Activated CD4-positive, alpha-beta T cell treated with anti-CD3 and anti-CD28 coated beads for 36 hours (primary cell): ENCODE results near the gene NSMCE3. TPM values are rescaled to one million over a fixed set of nuclear protein-coding genes. Genes with fewer than 3 reads are reported as not detected.

Experiments used
- ATAC-seq: fragments of 200-7000 bp; cut with Tn5 transposase; one replicate; pipeline ENCODE4 v1.10.0; 2021; ENCODE audit warnings: mild to moderate bottlenecking, moderate library complexity
- CTCF ChIA-PET: fragments of 350-600 bp; sonication (Branson Sonifier 250); formaldehyde crosslinking; loops from one replicate; lab custom pipeline; 2021; ENCODE audit warnings: antibody characterized with exemption; lab: Charles Lee
- POLR2A ChIA-PET: fragments of 350-600 bp; sonication (Branson Sonifier 250); formaldehyde crosslinking; loops from one replicate; lab custom pipeline; 2021; ENCODE audit warnings: antibody characterized with exemption, inconsistent platforms; lab: Charles Lee
- DNase-seq: peaks from one replicate; pipeline ENCODE4 v3.0.0-alpha.2; 2020
- H3K27ac Mint-ChIP-seq: one replicate; pipeline ENCODE4 v1.8.0; 2021; ENCODE audit warnings: mixed read lengths
- H3K27me3 Mint-ChIP-seq: one replicate; pipeline ENCODE4 v1.8.0; 2021; ENCODE audit warnings: mixed read lengths
- H3K36me3 Mint-ChIP-seq: one replicate; pipeline ENCODE4 v1.8.0; 2021; ENCODE audit warnings: low read depth, mixed read lengths
- H3K4me1 Mint-ChIP-seq: one replicate; pipeline ENCODE4 v1.8.0; 2021; ENCODE audit warnings: mixed read lengths
- H3K4me3 Mint-ChIP-seq: one replicate; pipeline ENCODE4 v1.8.0; 2021; ENCODE audit warnings: mild to moderate bottlenecking, moderate library complexity, mixed read lengths
- H3K9me3 Mint-ChIP-seq: one replicate; pipeline ENCODE4 v1.8.0; 2021; ENCODE audit warnings: low read depth, mixed read lengths
- intact Hi-C, 2 experiments: fragments of 100-400 bp; cut with DNase I in 1 of 2; cut with micrococcal nuclease in 1 of 2; formaldehyde crosslinking; loops; one replicate each; pipeline versions ENCODE4 v1.14.2 to v1.15.1; 2022 to 2024; cut with DNase I, micrococcal nuclease
- total RNA-seq, 2 experiments: library from RNA; stranded (reverse); gene quantifications; one replicate each; pipeline ENCODE4 v1.2.3, GENCODE V29; 2021

Gene NSMCE3
- total RNA-seq = 1 to 10 TPM; 8.0 to 8.3 TPM

GRCh38 chr15:29269485-29270168, at the start of gene NSMCE3:
NSMCE3 (minus strand) TSS chr15:29269822; CDS start chr15:29269705, 117 bp downstream.
- DNase-seq (peak; percentile 95), ATAC-seq (peak; percentile 93)
- H3K27ac Mint-ChIP-seq = peak within 1 kb of the TSS; percentile 99
- H3K4me1 Mint-ChIP-seq = peaks cover 34% of the 10 kb centered on the region
- peak within 1 kb of the TSS; percentile 82 for H3K4me3 Mint-ChIP-seq
- intact Hi-C loops = loop anchor here (1.0 to 10.0 kb wide), 4 partner anchors 86 to 285 kb away; no protein-coding TSS in a partner anchor
- H3K27me3 Mint-ChIP-seq = no peaks in the 10 kb centered on the region
- CTCF ChIA-PET = no interaction called here
- peaks cover 2% of the 10 kb centered on the region for H3K36me3 Mint-ChIP-seq
- H3K9me3 Mint-ChIP-seq = no peaks in the 10 kb centered on the region
- POLR2A ChIA-PET = interaction anchor here (0.6 kb wide), 1 partner anchor 280 kb away, joined by 3 read pairs; no protein-coding TSS in a partner anchor

- ATAC-seq (no peak), DNase-seq (no peak)
- POLR2A ChIA-PET = no interaction called here
- no peaks in the 10 kb centered on the region for H3K36me3 Mint-ChIP-seq
- no peak overlapping the region for H3K27ac Mint-ChIP-seq
- H3K4me1 Mint-ChIP-seq = no peaks in the 10 kb centered on the region
- H3K27me3 Mint-ChIP-seq = peaks cover 9% of the 10 kb centered on the region
- H3K4me3 Mint-ChIP-seq = no peak overlapping the region
- intact Hi-C loops = no loop called here
- peaks cover 8% of the 10 kb centered on the region for H3K9me3 Mint-ChIP-seq
- CTCF ChIA-PET = no interaction called here
Measured at GRCh38 chr15:29316422-29316821, 46.8 kb upstream of the NSMCE3 start.

GRCh38 chr15:29312387-29312786, 42.8 kb upstream of the NSMCE3 start:
- no peaks in the 10 kb centered on the region for H3K9me3 Mint-ChIP-seq
- no peak overlapping the region for H3K4me3 Mint-ChIP-seq
- POLR2A ChIA-PET = no interaction called here
- H3K27ac Mint-ChIP-seq = no peak overlapping the region
- no peak for DNase-seq
- ATAC-seq = no peak
- H3K27me3 Mint-ChIP-seq = peaks cover 2% of the 10 kb centered on the region
- H3K36me3 Mint-ChIP-seq = no peaks in the 10 kb centered on the region
- no peaks in the 10 kb centered on the region for H3K4me1 Mint-ChIP-seq
- intact Hi-C loops = no loop called here
- CTCF ChIA-PET = interaction anchor here (1.1 kb wide), 1 partner anchor 44 kb away, joined by 3 read pairs; no protein-coding TSS in a partner anchor

GRCh38 chr15:29311696-29312095, 42.1 kb upstream of the NSMCE3 start:
- no peaks in the 10 kb centered on the region for H3K9me3 Mint-ChIP-seq
- H3K4me1 Mint-ChIP-seq = no peaks in the 10 kb centered on the region
- peaks cover 2% of the 10 kb centered on the region for H3K27me3 Mint-ChIP-seq
- no peak overlapping the region for H3K4me3 Mint-ChIP-seq
- H3K36me3 Mint-ChIP-seq = no peaks in the 10 kb centered on the region
- ChIA-PET POLR2A (no interaction called here), CTCF (no interaction called here)
- ATAC-seq (no peak), DNase-seq (no peak)
- no peak overlapping the region for H3K27ac Mint-ChIP-seq
- intact Hi-C loops = loop anchor here in 1 of 2 experiments (1.0 kb wide), 1 partner anchor 12 kb away; no protein-coding TSS in a partner anchor

DNA sequence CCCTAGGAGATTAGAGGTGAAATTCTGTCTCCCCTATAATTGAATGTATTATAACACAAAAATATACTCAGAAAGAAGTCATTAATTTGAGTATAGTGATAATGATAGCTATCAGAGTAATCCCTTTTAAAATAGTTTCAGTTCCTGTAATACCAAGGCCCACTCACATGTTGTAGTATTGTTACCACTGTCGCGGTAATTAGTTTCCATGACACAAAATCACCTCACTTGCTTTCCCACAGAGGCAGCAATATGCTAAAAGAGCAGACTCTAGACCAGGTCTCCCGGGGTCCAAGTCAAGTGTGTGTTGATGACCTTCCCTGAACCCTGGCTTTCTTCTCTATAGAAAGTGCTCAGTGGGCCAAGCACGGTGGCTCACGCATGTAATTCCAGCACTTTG, 39.5 kb upstream of the NSMCE3 start:
- ChIA-PET CTCF (no interaction called here), POLR2A (no interaction called here)
- Mint-ChIP-seq H3K36me3 (no peaks in the 10 kb centered on the region), H3K4me3 (no peak overlapping the region), H3K9me3 (no peaks in the 10 kb centered on the region), H3K4me1 (no peaks in the 10 kb centered on the region), H3K27ac (no peak overlapping the region), H3K27me3 (peaks cover 6% of the 10 kb centered on the region)
- intact Hi-C loops = no loop called here
- no peak for ATAC-seq
- no peak for DNase-seq

DNA sequence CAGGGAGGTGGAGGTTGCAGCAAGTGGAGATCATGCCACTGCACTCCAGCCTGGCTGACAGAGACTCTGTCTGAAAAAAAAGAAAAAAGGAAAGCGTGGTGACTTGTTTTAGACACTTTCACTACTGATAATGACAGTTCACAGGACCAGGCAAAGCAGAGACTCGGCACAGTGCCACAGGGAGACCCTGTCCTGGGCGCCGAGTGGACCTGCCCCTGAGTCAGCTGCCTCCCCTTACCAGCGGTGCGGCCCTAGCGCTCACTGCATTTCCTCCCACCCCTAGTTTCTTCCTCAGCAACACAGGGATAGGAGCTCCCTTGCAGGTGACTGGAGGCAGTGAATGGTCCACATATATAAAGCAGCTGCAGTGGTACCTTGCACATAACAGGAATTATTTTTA, 38.7 kb upstream of the NSMCE3 start:
- Mint-ChIP-seq H3K36me3 (no peaks in the 10 kb centered on the region), H3K27me3 (peaks cover 6% of the 10 kb centered on the region), H3K4me1 (no peaks in the 10 kb centered on the region), H3K9me3 (no peaks in the 10 kb centered on the region), H3K27ac (no peak overlapping the region), H3K4me3 (no peak overlapping the region)
- intact Hi-C loops = no loop called here
- no peak for ATAC-seq
- DNase-seq = no peak
- CTCF ChIA-PET = no interaction called here
- POLR2A ChIA-PET = no interaction called here

DNA sequence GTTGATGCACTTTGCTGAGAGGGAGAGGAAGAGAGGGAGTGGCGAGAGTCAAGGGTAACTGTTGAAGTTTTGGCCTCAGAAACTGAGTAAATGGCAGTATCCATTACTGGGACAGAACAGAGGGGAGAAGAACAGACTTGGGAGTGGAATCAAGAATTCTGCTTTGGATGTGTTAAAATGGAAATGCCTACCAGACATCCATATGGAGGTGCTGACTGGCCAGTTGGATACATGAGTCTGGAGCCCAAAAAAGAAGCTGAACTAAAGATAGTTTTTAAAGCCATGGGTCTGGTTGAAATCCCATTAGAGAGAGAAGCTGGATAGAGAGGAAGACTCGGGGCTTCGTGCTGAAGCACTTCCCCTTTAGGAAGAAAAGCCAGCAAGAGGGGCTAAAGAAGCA, 35.9 kb upstream of the NSMCE3 start:
- ATAC-seq (no peak), DNase-seq (no peak)
- Mint-ChIP-seq H3K27me3 (peaks cover 6% of the 10 kb centered on the region), H3K27ac (no peak overlapping the region), H3K36me3 (no peaks in the 10 kb centered on the region), H3K4me3 (no peak overlapping the region), H3K4me1 (no peaks in the 10 kb centered on the region), H3K9me3 (no peaks in the 10 kb centered on the region)
- POLR2A ChIA-PET = no interaction called here
- intact Hi-C loops = no loop called here
- CTCF ChIA-PET = no interaction called here

DNA sequence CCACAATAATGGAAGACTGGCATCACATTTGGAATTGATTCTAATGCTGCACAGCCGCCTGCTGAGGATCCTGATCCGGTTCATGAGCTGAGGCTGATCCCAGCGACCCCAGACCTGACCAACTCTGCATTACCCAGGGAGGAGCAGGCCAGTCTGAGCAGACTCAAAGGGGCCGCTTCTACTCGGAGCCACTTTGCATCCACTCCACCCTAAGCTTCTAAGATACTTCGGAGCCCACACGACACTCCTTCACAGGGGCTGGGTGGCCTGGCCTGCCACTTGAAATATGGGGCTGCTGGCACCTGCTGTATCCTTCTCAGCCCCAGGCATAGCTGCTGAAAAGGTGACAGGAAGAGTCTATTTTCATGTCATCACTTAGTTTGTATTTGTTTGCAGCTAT, 33.2 kb upstream of the NSMCE3 start:
- Mint-ChIP-seq H3K4me3 (no peak overlapping the region), H3K27me3 (peaks cover 6% of the 10 kb centered on the region), H3K27ac (no peak overlapping the region), H3K36me3 (no peaks in the 10 kb centered on the region), H3K4me1 (no peaks in the 10 kb centered on the region), H3K9me3 (no peaks in the 10 kb centered on the region)
- ATAC-seq (no peak), DNase-seq (no peak)
- intact Hi-C loops = loop anchor here in 1 of 2 experiments (5.0 kb wide), 1 partner anchor 34 kb away; no protein-coding TSS in a partner anchor
- CTCF ChIA-PET = no interaction called here
- POLR2A ChIA-PET = interaction anchor here (0.7 kb wide), 1 partner anchor 82 kb away, joined by 15 read pairs; no protein-coding TSS in a partner anchor

GRCh38 chr15:29299784-29300183, 30.2 kb upstream of the NSMCE3 start:
- no peaks in the 10 kb centered on the region for H3K4me1 Mint-ChIP-seq
- peaks cover 6% of the 10 kb centered on the region for H3K9me3 Mint-ChIP-seq
- peaks cover 2% of the 10 kb centered on the region for H3K27me3 Mint-ChIP-seq
- no peaks in the 10 kb centered on the region for H3K36me3 Mint-ChIP-seq
- no peak for DNase-seq
- no peak overlapping the region for H3K4me3 Mint-ChIP-seq
- no peak overlapping the region for H3K27ac Mint-ChIP-seq
- POLR2A ChIA-PET = no interaction called here
- intact Hi-C loops = loop anchor here in 1 of 2 experiments (5.0 kb wide), 1 partner anchor 38 kb away; no protein-coding TSS in a partner anchor
- ATAC-seq = no peak
- CTCF ChIA-PET = interaction anchor here (0.6 kb wide), 1 partner anchor 184 kb away, joined by 4 read pairs; no protein-coding TSS in a partner anchor

DNA sequence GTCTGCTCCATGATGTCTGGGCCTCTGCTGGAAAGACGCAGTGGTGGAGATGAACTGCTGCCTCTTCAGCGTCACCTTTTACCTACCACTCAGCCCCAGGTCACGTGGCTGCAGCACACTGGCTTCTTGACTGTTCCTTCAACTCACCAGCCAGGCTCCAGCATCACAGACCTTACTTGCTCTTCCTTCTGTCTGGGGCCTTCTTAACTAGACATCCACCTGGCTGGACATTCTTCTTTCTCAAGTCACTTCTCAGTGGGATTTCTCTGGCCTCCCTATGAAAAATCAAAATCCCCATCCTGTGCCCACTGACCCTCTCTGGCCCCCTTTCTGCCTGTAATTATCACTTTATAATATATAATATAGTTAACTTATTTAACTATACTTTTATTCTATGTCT, 29.7 kb upstream of the NSMCE3 start:
- ATAC-seq (no peak), DNase-seq (no peak)
- POLR2A ChIA-PET = no interaction called here
- intact Hi-C loops = no loop called here
- Mint-ChIP-seq H3K4me3 (no peak overlapping the region), H3K9me3 (peaks cover 6% of the 10 kb centered on the region), H3K27me3 (peaks cover 2% of the 10 kb centered on the region), H3K4me1 (no peaks in the 10 kb centered on the region), H3K27ac (no peak overlapping the region), H3K36me3 (no peaks in the 10 kb centered on the region)
- CTCF ChIA-PET = interaction anchor here (0.6 kb wide), 1 partner anchor 184 kb away, joined by 4 read pairs; no protein-coding TSS in a partner anchor

DNA sequence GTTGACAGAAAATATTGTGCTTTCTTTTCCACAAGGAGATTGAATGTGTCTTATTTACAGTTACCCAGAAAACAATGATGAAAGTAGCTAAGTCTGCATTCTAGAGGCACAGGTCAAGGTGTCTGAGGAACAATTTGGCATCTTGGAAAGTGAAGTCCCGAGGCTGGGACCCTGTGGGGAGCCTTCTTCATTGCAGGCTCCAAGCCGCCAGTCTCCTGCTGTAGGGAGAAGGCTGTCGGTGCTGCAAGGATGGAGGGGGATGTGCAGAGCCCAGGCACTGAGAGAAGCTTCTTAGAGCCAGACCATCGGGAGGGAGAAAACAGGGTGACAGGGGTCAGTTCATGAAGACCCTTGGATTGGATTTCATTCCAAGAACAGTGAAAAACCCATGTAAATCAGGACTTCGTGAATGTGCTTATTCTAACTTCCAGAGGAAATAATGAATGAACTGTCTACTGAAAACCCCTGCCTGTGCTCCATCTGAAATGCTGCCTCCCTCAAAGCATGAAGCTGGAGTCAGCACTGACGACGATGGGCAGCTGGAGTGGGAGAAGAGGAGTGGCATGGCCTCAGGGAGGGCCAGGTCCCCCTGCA, 25.2 kb upstream of the NSMCE3 start:
- intact Hi-C loops = no loop called here
- Mint-ChIP-seq H3K9me3 (peaks cover 6% of the 10 kb centered on the region), H3K27ac (no peak overlapping the region), H3K4me3 (no peak overlapping the region), H3K4me1 (no peaks in the 10 kb centered on the region), H3K27me3 (peaks cover 10% of the 10 kb centered on the region), H3K36me3 (no peaks in the 10 kb centered on the region)
- CTCF ChIA-PET = interaction anchor here (1.0 kb wide), 1 partner anchor 29 kb away, joined by 3 read pairs; no protein-coding TSS in a partner anchor
- POLR2A ChIA-PET = no interaction called here
- DNase-seq (no peak), ATAC-seq (no peak)
